HL-60/S4 treated with phorbol 12-myristate 13-acetate at 8.2 ng/mL for 4 days and 3 days (cell line): ENCODE measurements around the gene ZFYVE28.
"Not testable (repeated sequence)": the region's sequence is repeated elsewhere in the genome, so short reads cannot be mapped to it uniquely, and the experiment has no call there.

Source experiments
- in situ Hi-C: fragments of 300-500 bp; cut with MboI; formaldehyde crosslinking; loops from 2 replicates; pipeline ENCODE4 v1.15.0; 2022; ENCODE audit warnings: low sequenced_read_pairs

The ZFYVE28 gene

DNA sequence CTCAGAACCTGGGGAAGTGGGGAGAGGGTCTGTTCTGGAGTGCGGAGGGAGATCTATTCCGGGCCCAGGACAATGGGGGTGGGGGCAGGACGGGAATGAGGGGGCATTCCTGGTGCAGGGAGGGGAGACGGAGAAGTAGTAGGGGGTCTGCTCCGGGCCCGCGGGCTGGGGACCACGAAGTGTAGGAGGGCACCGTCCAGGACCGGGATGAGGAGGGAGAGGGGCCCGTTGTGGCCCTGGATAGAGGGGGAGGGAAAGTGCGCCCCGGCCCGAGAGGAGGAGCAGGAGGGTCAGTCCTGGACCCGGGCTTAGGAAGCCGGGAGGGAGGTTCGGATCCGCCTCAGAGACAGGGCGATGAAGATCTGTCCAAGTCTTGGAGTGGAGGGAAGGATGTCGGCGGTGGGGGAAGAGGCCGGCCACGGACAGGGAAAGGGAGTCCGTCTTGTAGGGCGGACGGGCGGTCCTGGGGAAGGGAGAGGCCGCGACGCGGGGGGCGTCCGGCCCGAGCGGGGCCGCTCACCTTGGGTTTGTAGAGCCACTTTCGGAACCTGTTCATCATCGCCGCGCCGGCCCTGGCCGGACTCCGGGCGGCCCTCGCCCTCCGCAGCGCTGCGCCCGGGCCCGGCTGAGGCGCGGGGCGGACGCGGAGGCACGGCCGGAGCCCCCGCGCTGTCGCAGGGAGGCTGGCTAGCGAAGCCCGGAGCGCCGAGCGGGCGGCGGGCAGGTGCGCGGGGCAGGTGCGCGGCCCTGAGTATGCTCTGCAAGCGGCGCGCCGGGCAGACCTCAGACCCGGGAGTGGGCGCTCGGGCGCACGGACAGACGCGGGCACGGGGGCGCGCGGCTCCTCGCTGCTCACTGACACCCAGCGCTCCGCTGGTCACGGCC, at the start of gene ZFYVE28:
ZFYVE28 (minus strand) TSS at position 881 of the 885 bp plus-strand sequence; CDS start at position 559, 322 bp downstream.
- in situ Hi-C loops: no loop called here

DNA sequence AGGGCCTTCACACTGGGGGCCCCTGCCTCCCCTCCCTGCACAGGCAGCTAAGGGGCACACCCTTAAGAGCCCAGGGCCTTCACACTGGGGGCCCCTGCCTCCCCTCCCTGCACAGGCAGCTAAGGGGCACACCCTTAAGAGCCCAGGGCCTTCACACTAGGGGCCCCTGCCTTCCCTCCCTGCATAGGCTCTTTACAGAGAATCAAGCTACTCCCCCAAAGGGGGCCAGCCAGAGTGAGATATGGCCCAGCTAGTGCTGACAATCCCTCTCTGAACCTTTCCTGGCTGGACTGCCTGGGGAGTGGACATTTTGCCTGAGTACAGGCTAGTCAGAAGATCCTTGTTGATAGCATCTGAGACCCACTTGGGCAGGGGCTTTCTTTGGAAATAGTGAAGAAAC, 47.1 kb upstream of the ZFYVE28 start:
- in situ Hi-C loops: not testable (repeated sequence)

DNA sequence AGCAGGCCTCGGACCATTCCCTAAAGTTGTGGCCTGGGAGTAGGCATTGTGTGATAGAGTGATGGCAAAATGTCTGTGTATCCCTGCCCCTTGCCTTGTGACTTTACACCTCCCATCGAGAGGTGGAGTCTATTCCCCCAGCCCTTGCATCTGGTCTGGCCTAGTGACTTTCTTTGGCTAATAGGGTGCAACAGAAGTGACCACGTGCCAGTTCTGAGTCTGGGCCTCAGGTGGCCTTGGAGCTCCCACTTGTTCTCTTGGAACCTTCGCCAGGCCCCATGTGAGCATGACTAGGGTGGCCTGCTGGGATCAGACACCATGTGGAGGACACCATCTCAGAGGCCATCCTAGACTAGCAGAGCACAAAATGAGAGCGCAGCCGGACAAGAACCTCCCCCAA, 46.6 kb upstream of the ZFYVE28 start:
- in situ Hi-C loops: no loop called here

DNA sequence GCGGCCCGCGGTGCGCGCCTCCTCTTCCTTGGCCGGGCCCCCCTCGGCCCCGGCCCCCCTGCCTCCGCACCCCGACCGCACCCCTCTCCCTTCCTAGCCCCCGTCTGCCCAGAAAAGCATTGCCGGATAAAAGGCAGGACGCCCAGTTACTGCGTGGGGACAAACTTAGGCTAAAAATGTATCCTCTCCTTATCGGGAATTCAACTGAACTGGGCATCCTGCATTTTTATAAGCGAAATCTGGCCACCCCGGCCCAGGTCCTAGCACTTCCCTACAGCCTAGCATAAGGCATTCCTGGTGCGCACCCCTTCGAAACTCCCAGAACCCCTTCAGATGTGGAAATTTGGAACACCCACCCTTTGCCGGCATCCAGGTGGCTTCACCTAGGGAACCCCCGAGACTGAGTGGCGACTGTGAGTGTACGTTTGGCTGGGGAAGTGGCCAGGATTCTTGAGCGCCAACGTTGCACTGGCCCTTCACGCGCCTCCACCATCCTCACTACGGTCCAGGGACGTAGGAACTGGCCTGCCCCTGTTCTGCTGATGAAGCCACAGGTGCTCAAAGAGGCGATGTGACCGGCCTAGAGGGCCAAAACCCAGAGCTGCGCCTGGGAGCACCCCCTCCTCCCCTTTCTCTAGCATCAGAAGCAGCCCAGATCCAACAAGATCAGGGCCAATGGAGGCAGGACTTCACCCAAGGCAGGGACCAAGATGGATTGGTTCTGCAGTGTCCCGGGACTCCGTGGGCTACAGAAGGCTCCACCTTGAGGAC, 44.7 kb upstream of the ZFYVE28 start:
- in situ Hi-C loops: no loop called here

DNA sequence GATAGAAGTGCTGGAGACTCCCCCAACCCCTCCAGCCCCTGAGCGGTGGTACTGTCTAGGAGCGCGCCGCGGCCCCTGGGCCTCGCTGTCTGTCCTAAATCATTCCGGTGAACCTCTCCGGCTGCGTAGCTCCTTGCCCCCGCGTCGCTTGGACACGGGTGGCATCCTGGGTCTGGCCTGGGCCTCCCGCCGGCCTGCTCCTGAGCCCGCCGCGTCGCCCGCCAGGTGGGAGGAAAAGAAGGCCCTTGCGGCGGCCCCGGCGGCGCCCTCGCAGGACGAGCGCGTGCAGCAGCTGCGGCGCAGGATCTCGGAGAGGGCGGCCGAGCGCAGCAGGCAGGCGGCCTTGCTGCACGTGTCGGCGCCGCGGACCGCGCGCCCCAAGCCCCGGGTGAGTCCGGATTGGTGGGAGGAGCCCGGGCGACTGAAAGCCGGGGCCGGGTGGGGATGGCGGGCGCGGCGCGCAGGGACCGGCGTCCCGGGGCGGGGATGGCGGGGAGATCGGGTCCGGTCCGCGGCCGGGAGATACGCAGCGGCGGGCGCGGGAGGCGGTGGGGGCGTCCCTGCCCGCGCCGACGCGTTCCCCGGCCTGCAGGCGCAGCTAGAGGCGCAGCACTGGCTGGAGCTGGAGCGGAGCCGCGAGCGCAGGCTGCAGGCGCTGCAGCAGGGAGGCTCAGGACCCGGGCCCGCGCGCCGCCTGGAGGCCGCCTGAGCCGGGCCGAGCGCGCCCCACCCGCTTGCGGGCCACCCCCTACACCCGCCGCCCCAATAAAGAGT, 44.0 kb upstream of the ZFYVE28 start:
- in situ Hi-C loops: no loop called here

DNA sequence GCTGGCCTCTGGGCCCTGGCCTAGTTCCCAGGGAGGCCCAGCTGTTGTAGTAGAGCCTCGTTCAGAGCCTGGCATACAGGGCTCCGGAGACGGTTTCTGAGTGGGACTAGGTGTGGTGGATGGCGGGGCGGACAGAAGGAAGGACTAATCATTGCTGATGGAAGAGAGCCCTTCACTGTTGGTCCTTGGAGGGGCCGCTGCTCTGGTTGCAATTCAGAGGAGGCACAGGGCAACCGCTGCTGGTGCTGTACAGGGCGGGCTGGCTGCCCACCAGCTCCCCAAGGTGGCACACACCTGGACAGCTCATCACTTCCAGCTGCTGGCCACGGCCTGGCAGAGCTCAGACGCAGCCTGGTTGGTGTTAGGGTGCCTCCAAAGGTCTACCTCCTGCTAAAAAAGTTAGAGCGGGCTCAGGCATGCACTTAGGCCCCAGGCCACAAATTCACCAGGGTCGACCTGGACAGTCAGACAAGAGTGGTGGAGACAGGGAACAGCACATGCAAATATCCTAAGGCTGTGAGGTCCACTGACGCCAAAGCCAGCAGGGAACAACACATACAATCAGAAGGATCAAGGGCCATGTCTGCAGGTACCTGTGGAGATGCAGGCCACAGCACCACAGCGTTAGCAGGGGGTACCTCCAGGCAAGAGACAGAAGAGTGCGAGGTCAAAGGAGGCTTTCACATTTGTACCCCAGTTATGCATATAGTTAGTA, 43.0 kb upstream of the ZFYVE28 start:
- in situ Hi-C loops: no loop called here

DNA sequence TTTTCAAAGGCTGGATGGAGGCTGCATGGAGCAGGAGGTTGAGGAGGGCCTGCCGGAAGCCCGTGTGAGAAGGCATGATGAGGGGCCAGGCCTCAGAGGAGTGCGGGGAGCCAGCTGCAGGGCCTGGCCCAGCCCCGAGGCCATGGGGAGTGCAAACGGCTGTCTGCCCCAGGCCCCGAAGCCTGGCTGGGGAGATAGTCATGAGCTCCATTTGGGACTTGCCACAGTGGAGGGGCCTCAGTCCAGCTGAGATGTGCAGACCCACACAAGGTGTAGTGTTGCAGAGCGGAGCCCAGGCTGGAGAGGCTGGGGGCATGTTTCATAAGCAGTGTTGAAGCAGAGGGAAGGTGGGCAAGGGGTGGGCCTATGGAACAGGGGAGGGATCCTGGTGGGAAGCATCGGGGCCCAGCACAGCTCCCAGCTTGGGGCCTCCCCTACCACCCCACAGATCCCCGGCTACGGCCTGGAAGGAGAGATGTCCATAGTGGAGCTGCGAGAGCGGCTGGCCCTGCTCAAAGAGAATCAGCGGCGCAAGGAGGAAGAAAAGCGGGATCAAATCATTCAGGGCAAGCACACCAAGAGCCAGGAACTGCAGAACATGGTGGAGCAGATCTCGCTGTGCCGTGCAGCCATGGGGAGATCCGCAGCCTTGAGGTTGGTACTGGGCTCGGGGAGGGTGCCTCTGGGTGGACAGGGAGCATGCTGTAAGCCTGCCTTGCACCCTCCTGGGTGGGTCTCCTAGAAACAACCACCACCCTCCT, 41.3 kb upstream of the ZFYVE28 start:
- in situ Hi-C loops: no loop called here

DNA sequence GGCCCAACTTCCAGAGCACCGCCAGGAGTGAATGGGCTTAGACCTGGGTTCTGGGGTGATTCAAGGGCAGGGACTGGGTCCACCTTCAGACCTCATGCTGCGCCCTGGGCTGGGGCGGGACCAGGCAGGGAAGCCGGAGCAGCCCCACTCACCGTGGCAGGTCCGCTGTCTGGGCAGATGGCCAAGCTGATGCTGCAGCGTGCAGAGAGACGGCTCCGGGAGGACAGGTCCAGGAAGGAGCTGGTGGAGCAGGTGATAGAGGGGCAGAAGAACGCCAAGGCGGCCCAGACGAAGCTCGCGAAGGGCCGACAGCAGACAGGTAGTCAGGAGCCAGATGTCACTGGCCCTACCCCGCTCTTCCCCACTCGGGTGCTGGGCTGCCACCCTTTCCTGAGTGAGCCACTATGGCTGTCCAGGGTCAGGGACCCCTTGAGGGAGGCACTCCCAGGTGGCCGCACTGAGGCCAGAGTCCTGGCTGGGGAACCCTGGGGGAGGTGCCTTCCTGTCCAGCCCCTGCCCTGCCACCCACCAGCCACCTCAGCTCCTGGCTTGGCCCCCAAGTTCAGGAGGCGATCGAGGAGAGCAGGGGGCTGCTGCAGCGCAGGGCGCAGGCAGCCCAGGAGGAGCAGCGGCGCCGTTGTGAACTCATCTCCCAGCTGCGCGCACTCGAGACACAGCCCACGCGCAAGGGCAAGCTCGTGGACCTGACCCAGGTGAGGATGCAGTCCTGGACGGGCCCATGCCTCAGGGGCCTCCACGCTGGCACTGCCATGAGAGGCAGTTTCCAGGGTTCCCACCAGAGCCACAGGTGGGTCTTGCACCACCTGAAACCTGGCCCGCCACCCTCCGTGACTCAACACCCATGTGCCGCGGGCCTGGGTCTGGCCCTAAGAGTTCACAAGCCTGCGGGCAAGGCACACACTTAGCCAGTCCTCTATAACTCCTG, 40.4 kb upstream of the ZFYVE28 start:
- in situ Hi-C loops: no loop called here

DNA sequence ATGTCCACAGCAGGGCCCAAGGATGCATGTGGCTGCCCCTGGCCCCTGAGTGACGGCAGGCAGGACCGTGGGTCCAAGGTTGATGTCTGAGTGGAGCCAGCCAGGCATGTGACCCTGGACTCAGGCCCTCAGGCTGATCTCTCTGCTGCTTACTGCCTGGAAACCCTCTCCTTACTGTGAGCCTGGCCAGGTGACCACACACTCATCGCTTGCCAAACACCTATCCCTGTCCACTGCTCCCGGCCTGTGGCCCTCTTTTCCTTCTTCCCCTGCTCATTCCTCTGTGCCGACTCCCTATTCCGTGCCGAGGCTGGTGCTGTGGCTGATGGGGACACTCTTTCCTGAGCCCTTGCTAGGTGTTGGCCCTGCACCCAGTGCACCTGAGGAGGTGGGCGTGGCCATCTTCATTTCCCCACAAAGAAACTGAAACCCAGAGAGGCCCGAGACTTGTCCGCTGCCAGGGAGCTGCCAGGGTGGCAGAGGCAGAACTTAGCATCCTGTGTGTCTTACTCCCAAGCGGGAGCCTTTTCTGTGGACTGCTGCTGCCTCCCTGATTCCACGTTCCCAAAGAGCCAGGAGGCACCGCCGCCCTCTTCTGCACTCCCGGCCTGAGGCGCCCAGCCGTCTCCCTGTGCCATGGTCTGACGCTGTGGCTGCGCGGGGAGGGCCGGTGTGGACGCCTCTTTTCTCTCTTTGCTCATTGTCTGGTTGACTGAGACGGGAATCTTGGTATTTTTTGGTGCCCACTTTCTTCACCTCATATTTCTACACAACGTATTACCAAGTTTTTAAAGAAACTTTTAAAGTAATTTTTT, 39.2 kb upstream of the ZFYVE28 start:
- in situ Hi-C loops: no loop called here

DNA sequence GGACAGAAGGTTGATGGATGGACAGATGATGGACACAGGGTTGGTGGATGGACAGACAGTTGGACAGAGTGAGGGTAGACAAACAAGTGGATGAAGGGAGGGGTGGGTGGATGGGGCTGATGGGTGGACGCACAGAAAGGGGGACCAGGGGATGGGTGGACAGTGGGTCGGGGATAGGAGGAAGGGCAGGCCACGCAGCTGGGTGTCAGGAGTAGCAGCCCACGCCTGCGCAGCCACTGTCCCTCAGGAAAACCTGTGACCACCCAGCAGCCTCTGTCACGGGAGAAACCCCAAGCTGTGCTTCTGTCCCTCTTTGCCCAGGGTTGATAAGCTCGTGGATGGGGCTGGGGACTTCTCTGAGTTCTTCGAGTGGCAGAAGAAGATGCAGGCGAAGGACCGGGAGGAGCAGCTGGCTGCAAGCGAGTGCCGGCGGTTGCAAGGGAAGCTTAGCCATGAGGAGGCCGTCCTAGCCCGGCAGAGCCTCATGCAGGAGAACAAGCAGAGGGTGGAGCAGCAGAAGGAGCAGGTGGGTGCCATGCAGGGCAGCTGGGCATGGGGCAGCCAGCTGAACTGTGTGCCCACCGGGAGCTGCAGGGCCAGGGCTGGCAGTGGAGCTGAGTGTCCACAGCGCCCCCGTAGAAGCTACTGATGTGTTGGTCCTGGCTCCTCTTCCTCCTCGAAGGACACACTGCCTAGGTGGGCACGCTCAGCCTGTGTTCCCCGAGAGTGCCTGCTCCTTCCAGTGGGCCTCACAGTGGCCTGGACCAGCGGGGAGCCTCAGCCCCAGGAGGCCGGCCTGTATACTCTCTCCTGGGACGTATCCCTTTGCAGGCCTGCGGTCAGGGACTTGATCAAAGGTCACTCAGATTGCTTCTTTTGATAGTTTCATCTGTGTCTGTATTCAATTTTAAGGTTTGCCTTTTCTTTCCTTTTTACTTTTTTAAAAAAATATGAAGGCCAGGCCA, 33.7 kb upstream of the ZFYVE28 start:
- in situ Hi-C loops: no loop called here

DNA sequence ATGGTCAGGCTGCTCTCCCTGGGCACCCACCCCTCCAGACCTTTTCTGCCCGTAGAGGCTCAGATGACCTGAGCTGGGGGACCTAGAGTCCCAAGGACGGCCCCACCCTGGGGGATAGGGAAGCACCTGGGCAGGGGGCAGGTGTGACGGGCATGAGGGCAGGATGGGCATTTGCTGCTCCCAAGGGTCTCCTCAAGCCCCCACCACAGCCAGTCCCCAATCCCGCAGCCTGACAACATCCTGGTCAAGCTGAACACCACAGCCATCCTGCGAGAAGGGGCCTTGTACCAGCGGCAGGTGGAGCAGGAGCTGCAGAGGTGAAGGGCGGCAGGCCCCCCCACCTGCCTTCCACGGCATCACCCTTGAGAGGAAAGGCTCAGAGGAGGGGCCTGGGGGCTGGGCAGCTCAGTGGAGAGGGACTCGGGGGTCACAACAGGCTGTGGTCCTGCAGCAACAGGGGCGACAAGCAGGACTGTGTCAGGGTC, 32.6 kb upstream of the ZFYVE28 start:
- in situ Hi-C loops: no loop called here

DNA sequence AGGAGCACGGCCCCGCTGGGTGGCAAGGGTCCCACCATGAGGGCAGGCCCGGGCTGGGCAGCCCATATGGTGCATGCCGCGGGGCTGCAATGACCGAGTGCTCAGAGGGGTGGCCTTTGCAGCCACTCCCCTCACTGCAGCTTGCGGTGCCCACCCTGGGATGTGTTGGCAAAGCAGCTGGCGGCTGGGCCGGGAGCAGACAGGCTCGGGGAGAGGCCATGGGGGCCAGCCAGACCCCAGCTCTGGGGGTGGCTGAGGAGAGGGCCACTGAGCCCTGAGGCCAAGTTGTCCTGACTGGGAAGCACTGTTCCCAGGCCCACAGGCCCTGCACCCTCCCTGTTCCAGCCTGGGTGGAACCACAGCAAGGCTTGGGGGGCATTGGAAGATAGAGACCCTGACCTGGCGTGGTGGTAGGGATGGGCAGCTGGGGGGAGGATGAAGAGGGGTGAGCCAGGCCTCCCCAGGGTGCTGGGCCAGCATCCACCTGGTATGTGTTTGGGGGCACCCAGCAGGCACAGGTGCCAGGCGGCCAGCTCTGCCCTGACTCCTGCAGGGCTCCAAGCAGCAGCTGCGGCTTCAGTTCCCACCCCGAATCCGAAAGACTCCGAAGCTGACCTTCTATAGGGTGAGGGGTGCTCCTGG, 32.1 kb upstream of the ZFYVE28 start:
- in situ Hi-C loops: no loop called here

DNA sequence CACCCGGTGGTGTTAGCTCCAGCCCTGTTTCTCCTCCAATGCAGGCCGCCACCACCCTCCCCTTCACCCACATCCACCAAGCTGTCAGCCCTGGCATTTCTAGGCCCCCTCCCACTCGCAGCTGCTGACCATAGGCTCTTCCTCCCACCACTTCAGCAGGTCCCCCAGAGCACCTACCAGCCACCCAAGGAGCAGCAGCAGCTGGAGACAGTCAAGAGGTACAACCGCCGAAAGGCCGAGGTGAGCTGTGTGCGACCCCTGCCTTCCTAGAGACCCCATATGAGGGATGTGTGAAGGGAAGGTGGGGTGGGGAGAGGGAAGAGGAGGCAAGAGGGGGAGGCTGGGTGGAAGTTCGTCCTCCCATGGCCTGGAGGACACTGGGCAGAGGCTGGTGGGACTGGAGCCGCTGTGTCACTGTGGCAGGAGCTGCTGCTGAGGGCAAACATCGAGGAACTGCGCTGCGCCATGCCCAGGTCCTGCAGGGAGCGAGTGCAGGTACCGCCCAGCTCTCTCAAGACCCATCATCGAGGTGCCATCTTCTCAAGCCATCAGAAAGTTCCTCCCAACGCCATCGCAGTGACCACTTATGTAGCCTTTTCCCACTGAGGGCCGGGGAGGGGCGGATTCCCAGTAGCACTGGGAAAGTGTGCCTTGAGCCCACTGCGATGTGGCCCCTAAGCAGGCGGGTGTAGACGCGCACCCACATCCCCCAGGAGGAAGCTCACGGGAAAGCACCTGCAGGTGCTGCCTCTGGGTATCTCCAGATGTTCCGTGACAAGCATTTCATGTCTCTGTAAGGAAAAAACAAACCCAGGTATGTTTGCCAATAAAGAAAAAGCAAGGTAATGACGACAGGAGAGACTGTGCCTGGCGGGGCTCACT, 31.3 kb upstream of the ZFYVE28 start:
- in situ Hi-C loops: no loop called here

DNA sequence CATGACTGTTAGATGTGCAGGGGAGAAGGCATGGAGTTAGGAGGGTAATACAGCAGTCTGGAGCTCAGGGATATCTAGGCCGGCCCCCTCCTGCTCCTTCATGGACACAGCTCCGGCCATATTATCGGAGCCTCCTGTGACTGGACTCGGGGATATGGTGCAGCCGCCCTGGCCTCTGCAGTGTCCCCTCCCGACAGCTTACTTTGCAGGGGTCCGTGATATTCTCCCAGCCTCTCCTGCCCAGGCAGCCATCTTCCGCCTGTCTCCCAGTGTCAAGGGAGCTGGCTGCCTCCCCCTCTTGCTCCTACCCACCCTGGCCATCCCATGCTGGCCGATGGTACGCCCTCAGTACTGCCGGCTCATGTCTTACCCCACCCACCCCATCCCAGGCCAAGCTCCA, 30.6 kb upstream of the ZFYVE28 start:
- in situ Hi-C loops: no loop called here

DNA sequence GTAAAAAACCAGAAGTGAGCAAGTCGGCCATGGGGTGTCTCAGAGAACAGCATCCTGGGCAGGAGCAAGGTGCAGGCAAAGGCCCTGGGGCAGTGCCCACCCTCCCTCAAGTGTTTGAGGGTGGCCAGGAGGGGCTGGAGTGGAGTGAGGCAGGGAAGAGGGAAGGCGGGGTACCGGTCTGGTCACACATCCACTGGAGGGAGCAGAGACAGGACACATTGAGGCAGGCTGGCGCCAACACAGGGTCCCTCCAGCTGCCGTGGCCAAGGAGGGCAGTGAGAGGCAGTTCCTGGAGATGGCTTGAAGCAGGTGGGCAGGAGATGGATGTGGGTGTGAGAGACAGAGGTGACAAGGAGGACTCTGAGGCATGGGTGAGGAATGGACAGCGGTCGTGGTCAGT, 30.1 kb upstream of the ZFYVE28 start:
- in situ Hi-C loops: no loop called here
